Cardiac ventricle fibroblast (primary cell): Measurements from ENCODE around the gene ZNF626. TPM values are rescaled to one million over a fixed set of nuclear protein-coding genes. Genes with fewer than 3 reads are reported as not detected.

Experiments
- total RNA-seq: library from RNA; depleted of rRNA; stranded (reverse); fragments of >200 nt; gene quantifications from 2 replicates; pipeline ENCODE4 v1.2.3, GENCODE V29; 2015

Gene ZNF626
- 5.6 and 7.8 TPM in 2 replicates for total RNA-seq

GRCh38 chr19:20661150-20661819, at the start of gene ZNF626:
Gene ZNF626 (minus strand): TSS chr19:20661571. CDS start chr19:20661446, 125 bp downstream.

Other genes starting within 250 kb of the ZNF626 start
- gene ZNF737, start 95.8 kb downstream of the ZNF626 start, total RNA-seq = 7.5 and 8.6 TPM in 2 replicates
- 0.12 and 0.83 TPM in 2 replicates for gene ZNF66, start 114.7 kb upstream of the ZNF626 start, total RNA-seq